ENCODE data around the gene TSPAN14.

The TSPAN14 gene

GRCh38 chr10:80491251-80492102 is 37.4 kb downstream of the TSPAN14 start:
- peak; percentile 36 for DNase-seq

- no peak for DNase-seq
Observed at GRCh38 chr10:80492848-80493521, 38.9 kb downstream of the TSPAN14 start.

GRCh38 chr10:80493522-80494051 is 39.5 kb downstream of the TSPAN14 start:
- no peak for DNase-seq

GRCh38 chr10:80496555-80497172 is 42.6 kb downstream of the TSPAN14 start:
- no peak for DNase-seq

- DNase-seq = no peak
Observed at GRCh38 chr10:80497187-80498077, 43.3 kb downstream of the TSPAN14 start.

- DNase-seq = no peak
Observed at GRCh38 chr10:80498078-80498832, 44.1 kb downstream of the TSPAN14 start.

- peak; percentile 93 for DNase-seq
Observed at GRCh38 chr10:80498833-80499741, 45.0 kb downstream of the TSPAN14 start.

- no peak for DNase-seq
Observed at GRCh38 chr10:80500572-80501380, 46.7 kb downstream of the TSPAN14 start.

- DNase-seq = no peak
Observed at GRCh38 chr10:80501381-80501912, 47.3 kb downstream of the TSPAN14 start.

- DNase-seq = peak; percentile 73
Observed at GRCh38 chr10:80501913-80502521, 47.9 kb downstream of the TSPAN14 start.

GRCh38 chr10:80502621-80503583 is 48.8 kb downstream of the TSPAN14 start:
- no peak for DNase-seq

GRCh38 chr10:80503584-80504157 is 49.6 kb downstream of the TSPAN14 start:
- no peak for DNase-seq

- DNase-seq = no peak
Observed at GRCh38 chr10:80504158-80504811, 50.2 kb downstream of the TSPAN14 start.

- no peak for DNase-seq
Observed at GRCh38 chr10:80504897-80505465, 50.9 kb downstream of the TSPAN14 start.

- DNase-seq = peak; percentile 98
Observed at GRCh38 chr10:80506189-80506575, 52.1 kb downstream of the TSPAN14 start.

- no peak for DNase-seq
Observed at GRCh38 chr10:80506836-80507487, 52.9 kb downstream of the TSPAN14 start.
